Fibroblast of lung (primary cell): ENCODE measurements around the gene NCKAP5. TPM values are rescaled to one million over a fixed set of nuclear protein-coding genes. Genes with fewer than 3 reads are reported as not detected.

ENCODE experiments used
- DNase-seq, 2 donors: peaks; one replicate each; pipeline versions ENCODE4 v3.0.0 to v3.0.0-alpha.2; 2010; ENCODE audit warnings: low read depth in 2 of 2
- H2AFZ ChIP-seq: 2 replicates; pipeline ENCODE4 v1.5.1; 2012; ENCODE audit warnings: low read length, control low read depth, inconsistent platforms
- H3K27ac ChIP-seq: 2 replicates; pipeline ENCODE4 v1.5.1; 2011; ENCODE audit warnings: low read length, control low read depth; ENCODE audit not compliant: insufficient read depth
- H3K27me3 ChIP-seq: 2 replicates; pipeline ENCODE4 v1.5.1; 2011; ENCODE audit warnings: mild to moderate bottlenecking, low read length; ENCODE audit not compliant: control insufficient read depth, insufficient read depth
- H3K36me3 ChIP-seq: 2 replicates; pipeline ENCODE4 v1.5.1; 2011; ENCODE audit warnings: low read length; ENCODE audit not compliant: control insufficient read depth, insufficient read depth
- H3K4me1 ChIP-seq: 2 replicates; pipeline ENCODE4 v1.5.1; 2011; ENCODE audit warnings: low read length; ENCODE audit not compliant: control insufficient read depth, insufficient read depth; ENCODE audit errors: extremely low read depth
- H3K4me2 ChIP-seq: 2 replicates; pipeline ENCODE4 v1.5.1; 2011; ENCODE audit warnings: low read length, control low read depth; ENCODE audit not compliant: insufficient read depth; ENCODE audit errors: extremely low read depth
- H3K4me3 ChIP-seq, 4 experiments: fragments of 200-600 bp in 1 of 4; sonication (generic) in 1 of 4; replicated peaks in 1 of 4; 2 replicates each; pipeline ENCODE4 v1.5.1; 2011 to 2016; ENCODE audit warnings: low read length in 4 of 4, low read depth in 3 of 4, mild to moderate bottlenecking in 3 of 4, control low read depth in 2 of 4, inconsistent platforms in 1 of 4, mixed read lengths in 1 of 4; ENCODE audit not compliant: insufficient read depth in 1 of 4; ENCODE audit errors: control extremely low read depth in 1 of 4
- H3K79me2 ChIP-seq: 2 replicates; pipeline ENCODE4 v1.5.1; 2012; ENCODE audit warnings: mild to moderate bottlenecking, low read length, inconsistent platforms; ENCODE audit not compliant: control insufficient read depth, insufficient read depth
- H3K9ac ChIP-seq: 2 replicates; pipeline ENCODE4 v1.5.1; 2011; ENCODE audit warnings: mild to moderate bottlenecking, low read length, control low read depth; ENCODE audit not compliant: insufficient read depth
- H3K9me3 ChIP-seq: 2 replicates; pipeline ENCODE4 v1.5.1; 2012; ENCODE audit warnings: low read depth, low read length; ENCODE audit not compliant: control insufficient read depth, insufficient read depth
- H4K20me1 ChIP-seq: 2 replicates; pipeline ENCODE4 v1.5.1; 2011; ENCODE audit warnings: low read length; ENCODE audit not compliant: control insufficient read depth, insufficient read depth; ENCODE audit errors: extremely low read depth
- CTCF ChIP-seq, 2 donors: IDR thresholded peaks in 1 of 2; conservative IDR thresholded peaks in 1 of 2; 1 replicate in 1 of 2; 2 replicates in 1 of 2; pipeline ENCODE4 v1.5.1; 2011 to 2012; ENCODE audit warnings: low read length in 2 of 2, control low read depth in 1 of 2, inconsistent platforms in 1 of 2, low read depth in 1 of 2, mild to moderate bottlenecking in 1 of 2
- EZH2 ChIP-seq: IDR thresholded peaks from 2 replicates; pipeline ENCODE4 v1.5.1; 2012; ENCODE audit warnings: low read length, control low read depth, mild to moderate bottlenecking; ENCODE audit errors: missing control alignments
- polyA plus RNA-seq, 2 donors: library from polyadenylated mRNA; depleted of rRNA in 1 of 2; stranded (reverse) in 1 of 2; unstranded in 1 of 2; fragments of >200 nt; gene quantifications; 2 replicates each; pipeline ENCODE4 v1.2.1, GENCODE V29; 2011 to 2012; ENCODE audit warnings: missing spikeins in 1 of 2
- total RNA-seq: library from RNA; depleted of rRNA; stranded (reverse); fragments of >200 nt; gene quantifications from 2 replicates; pipeline ENCODE4 v1.2.1, GENCODE V29; 2014

Gene NCKAP5
- total and polyA plus RNA-seq, 2 donors (not counting 1 experiment from before 2014, with no cell fraction given), result 2.6 to 6.2 TPM

GRCh38 chr2:133516405-133517026, 51.7 kb downstream of the NCKAP5 start:
- H3K4me2 ChIP-seq, result no peak overlapping the region
- no peak overlapping the region for H2AFZ ChIP-seq
- TF ChIP-seq CTCF (conservative IDR thresholded peaks at IDR 0.05 in 1 of 2, IDR thresholded peaks at IDR 0.05 in 1 of 2; ENCODE audit: low read depth in 1 of 2, low read length in 2 of 2), result no peak
- no peak for TF ChIP-seq EZH2
- H4K20me1 ChIP-seq, result no peaks in the 10 kb centered on the region
- DNase-seq, result no peak
- H3K9ac ChIP-seq, result no peak overlapping the region
- H3K36me3 ChIP-seq, result no peaks in the 10 kb centered on the region
- no peak overlapping the region for H3K27ac ChIP-seq
- no peaks in the 10 kb centered on the region for H3K27me3 ChIP-seq
- H3K79me2 ChIP-seq, result no peaks in the 10 kb centered on the region
- H3K4me3 ChIP-seq, result no peak overlapping the region
- H3K9me3 ChIP-seq, result no peaks in the 10 kb centered on the region
- no peaks in the 10 kb centered on the region for H3K4me1 ChIP-seq

DNA sequence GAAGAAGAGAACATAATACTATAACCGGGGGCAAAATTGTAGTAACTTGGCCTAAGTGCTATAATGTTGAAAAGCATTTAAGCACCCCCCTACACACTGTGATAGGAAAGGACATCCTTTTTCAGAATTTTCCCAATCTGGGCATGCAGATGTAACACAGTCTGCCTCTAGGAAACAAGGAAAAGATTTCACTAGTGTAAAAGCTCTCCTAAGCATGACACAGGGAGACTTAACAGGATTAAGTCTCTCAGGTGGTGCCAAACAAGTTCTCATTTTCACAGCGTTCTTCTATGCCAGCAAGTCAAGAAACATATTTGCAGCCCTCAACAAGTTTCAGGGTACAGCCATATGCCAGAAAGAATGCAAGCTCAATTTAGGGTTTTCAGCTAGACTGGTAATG, 53.0 kb downstream of the NCKAP5 start:
- Histone ChIP-seq H3K9me3 (no peaks in the 10 kb centered on the region), H3K36me3 (no peaks in the 10 kb centered on the region), H3K9ac (no peak overlapping the region), H3K4me3 (no peak overlapping the region), H3K27me3 (no peaks in the 10 kb centered on the region), H3K79me2 (no peaks in the 10 kb centered on the region), H3K4me2 (no peak overlapping the region), H3K4me1 (no peaks in the 10 kb centered on the region), H2AFZ (no peak overlapping the region), H3K27ac (no peak overlapping the region), H4K20me1 (no peaks in the 10 kb centered on the region)
- no peak for DNase-seq
- TF ChIP-seq CTCF (conservative IDR thresholded peaks at IDR 0.05 in 1 of 2, IDR thresholded peaks at IDR 0.05 in 1 of 2; ENCODE audit: low read depth in 1 of 2, low read length in 2 of 2), result no peak

DNA sequence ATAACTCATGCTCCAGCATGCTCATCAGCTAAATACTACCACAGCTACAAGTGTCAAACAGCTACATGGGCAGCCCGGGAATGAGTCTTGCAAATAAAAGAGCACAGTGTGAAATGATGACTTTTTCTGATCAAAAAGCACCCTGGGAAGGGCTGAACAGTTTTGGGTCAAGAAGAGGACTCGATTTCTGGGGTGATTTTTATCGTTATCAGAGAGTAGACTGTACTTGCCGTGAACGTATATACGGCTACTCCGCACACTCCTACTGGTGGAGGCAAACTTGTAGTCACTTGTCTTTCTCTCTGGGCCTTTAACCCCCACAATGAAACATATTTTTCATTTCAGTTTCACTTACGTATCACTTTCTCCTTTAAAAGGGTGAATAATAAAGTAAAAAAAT, 54.4 kb downstream of the NCKAP5 start:
- Histone ChIP-seq H3K9me3 (no peaks in the 10 kb centered on the region), H3K79me2 (no peaks in the 10 kb centered on the region), H4K20me1 (no peaks in the 10 kb centered on the region), H3K27ac (no peak overlapping the region), H3K9ac (no peak overlapping the region), H2AFZ (no peak overlapping the region), H3K4me2 (no peak overlapping the region), H3K27me3 (no peaks in the 10 kb centered on the region), H3K4me3 (no peak overlapping the region), H3K4me1 (no peaks in the 10 kb centered on the region), H3K36me3 (no peaks in the 10 kb centered on the region)
- no peak for DNase-seq
- TF ChIP-seq CTCF (conservative IDR thresholded peaks at IDR 0.05 in 1 of 2, IDR thresholded peaks at IDR 0.05 in 1 of 2; ENCODE audit: low read depth in 1 of 2, low read length in 2 of 2), result no peak
